ENCODE data around the gene PACS2. TPM values are rescaled to one million over a fixed set of nuclear protein-coding genes. Genes with fewer than 3 reads are reported as not detected.

The PACS2 gene
- total and polyA plus RNA-seq, 2 donors (not counting 1 experiment from before 2014, with no cell fraction given): 65.6 to 70.7 TPM

DNA sequence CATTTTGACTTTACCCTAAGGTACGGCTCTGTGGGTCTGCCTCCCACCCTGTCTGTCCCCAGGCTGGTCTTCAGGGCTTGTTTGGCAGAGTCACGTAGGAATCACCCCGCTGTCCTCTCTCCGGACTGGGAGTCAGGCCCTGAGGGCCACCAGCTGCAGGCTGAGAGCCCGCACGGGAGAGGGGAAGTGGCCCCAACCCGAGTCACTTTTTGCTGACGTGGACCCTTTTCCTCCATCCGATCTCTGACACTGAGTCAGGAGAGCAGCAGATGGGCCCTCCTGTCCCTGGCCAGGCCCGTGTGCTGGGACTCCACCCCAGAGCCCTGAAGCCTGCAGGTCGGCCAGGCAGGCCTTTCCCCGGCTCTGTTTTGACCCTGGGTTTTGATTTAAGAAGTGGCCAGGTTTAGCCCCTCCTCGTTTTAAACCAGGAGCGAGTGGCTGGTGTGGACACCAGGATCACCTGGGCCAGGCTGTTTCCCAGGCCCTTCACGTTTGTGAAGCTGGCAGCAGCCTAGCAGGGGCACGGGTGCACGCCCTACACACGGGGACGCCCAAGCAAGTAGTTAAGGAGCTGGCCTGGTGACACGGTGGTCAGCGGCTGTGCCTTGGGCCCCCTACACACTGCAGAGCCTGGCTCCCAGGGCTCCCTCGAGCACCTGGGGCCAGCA lies 71.3 kb downstream of the PACS2 start:
- H4K20me1 ChIP-seq (ENCODE audit: control insufficient read depth, insufficient read depth, low read length, poor library complexity, severe bottlenecking): no peaks in the 10 kb centered on the region
- H3K36me3 ChIP-seq (replicated peaks in 1 of 2; ENCODE audit: control extremely low read depth in 1 of 2, control insufficient read depth in 1 of 2, extremely low read depth in 1 of 2, insufficient read depth in 2 of 2, low read length in 1 of 2): no peaks in the 10 kb centered on the region
- H3K27me3 ChIP-seq (replicated peaks in 1 of 4; ENCODE audit: control extremely low read depth in 1 of 4, control insufficient read depth in 3 of 4, insufficient read depth in 4 of 4, low read length in 3 of 4): no peaks in the 10 kb centered on the region
- H3K27ac ChIP-seq (ENCODE audit: low read length in 2 of 2): no peak overlapping the region
- H3K27ac Mint-ChIP-seq: no peak overlapping the region
- ChIA-PET CTCF (no interaction called here), POLR2A (no interaction called here)
- peaks cover 11% of the 10 kb centered on the region for H3K4me1 Mint-ChIP-seq
- TF ChIP-seq EZH2 (IDR thresholded peaks at IDR 0.05; ENCODE audit: borderline replicate concordance, insufficient read depth, low read depth, low read length, poor library complexity, severe bottlenecking): no peak
- TF ChIP-seq, protein P1, sequence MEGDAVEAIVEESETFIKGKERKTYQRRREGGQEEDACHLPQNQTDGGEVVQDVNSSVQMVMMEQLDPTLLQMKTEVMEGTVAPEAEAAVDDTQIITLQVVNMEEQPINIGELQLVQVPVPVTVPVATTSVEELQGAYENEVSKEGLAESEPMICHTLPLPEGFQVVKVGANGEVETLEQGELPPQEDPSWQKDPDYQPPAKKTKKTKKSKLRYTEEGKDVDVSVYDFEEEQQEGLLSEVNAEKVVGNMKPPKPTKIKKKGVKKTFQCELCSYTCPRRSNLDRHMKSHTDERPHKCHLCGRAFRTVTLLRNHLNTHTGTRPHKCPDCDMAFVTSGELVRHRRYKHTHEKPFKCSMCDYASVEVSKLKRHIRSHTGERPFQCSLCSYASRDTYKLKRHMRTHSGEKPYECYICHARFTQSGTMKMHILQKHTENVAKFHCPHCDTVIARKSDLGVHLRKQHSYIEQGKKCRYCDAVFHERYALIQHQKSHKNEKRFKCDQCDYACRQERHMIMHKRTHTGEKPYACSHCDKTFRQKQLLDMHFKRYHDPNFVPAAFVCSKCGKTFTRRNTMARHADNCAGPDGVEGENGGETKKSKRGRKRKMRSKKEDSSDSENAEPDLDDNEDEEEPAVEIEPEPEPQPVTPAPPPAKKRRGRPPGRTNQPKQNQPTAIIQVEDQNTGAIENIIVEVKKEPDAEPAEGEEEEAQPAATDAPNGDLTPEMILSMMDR (IDR thresholded peaks at IDR 0.05): no peak
- H3K79me2 ChIP-seq (ENCODE audit: control insufficient read depth, insufficient read depth, low read length): no peaks in the 10 kb centered on the region
- no peak overlapping the region for H3K9ac ChIP-seq (ENCODE audit: low read length)
- DNase-seq (no peak), ATAC-seq (ENCODE audit: low read depth) (no peak)
- no peak overlapping the region for H3K4me3 ChIP-seq (ENCODE audit: control extremely low read depth in 1 of 5, extremely low read depth in 1 of 5, insufficient read depth in 1 of 5, low read depth in 2 of 5, low read length in 4 of 5)
- 94% methylated on average over 21 of the region's 22 CpGs for WGBS (ENCODE audit: insufficient coverage)
- intact Hi-C loops (cut with micrococcal nuclease): no loop called here
- H3K27me3 Mint-ChIP-seq: no peaks in the 10 kb centered on the region
- H3K9me3 Mint-ChIP-seq (ENCODE audit: insufficient read depth): no peaks in the 10 kb centered on the region
- no peak overlapping the region for H3K4me3 Mint-ChIP-seq
- H2AFZ ChIP-seq (ENCODE audit: insufficient read depth, low read depth, low read length, poor library complexity, severe bottlenecking): no peak overlapping the region
- H3K9me3 ChIP-seq (ENCODE audit: control extremely low read depth in 1 of 3, control insufficient read depth in 2 of 3, insufficient read depth in 1 of 3, low read length in 2 of 3): no peaks in the 10 kb centered on the region
- peaks cover 10 to 15% of the 10 kb centered on the region in 2 donors for H3K4me1 ChIP-seq (ENCODE audit: control insufficient read depth in 2 of 2, insufficient read depth in 2 of 2, low read length in 2 of 2)
- H3K4me2 ChIP-seq (replicated peaks; ENCODE audit: low read depth, low read length, poor library complexity, severe bottlenecking): no peak overlapping the region

DNA sequence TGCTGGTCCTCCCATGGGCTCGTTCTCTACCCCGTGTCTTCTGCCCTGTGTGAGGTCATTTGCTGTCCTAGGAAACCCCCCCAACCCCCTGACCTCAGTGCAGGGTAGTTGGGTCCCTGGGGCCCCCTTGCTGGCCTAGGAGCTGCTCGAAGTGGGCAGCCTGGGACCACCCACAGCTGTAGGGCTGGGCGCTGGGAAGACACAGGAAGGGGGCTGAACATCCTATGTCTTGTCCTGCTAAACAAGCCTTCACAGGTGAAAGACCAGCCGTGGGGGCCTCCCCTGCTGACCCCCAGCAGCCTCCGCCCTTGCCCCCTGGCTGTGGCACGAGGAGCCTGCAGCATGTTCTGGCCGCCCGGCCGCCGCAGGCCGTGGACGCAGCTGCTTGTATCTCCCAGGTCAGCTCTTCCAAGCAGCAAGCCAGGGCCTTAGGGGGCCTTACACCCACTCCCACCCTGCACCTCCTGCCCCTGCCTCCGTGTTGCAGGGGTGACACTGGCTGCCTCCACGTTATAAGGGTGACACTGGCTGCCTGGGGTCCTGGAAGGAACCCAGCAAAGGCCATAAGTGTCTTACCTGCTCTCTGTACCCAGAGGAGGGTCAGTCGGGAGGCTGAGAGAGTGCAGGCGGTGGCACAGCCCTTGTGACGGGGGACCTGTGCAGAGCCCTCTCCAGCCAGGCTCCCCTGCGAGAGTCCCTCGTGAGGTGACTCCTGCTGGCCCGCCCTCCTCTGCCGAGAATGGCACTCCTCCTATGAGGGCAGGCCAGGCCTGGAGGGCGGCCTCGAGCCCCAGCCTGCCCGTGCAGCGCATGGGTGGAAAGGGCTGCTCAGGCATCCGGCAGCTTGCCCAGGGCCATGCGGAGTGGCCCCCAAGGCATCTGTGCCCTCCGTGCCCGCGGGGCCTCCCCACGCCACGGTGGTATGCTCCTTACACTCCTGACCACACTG lies 72.3 kb downstream of the PACS2 start:
- no peak for ATAC-seq (ENCODE audit: low read depth)
- Mint-ChIP-seq H3K27me3 (no peaks in the 10 kb centered on the region), H3K4me1 (peaks cover 14% of the 10 kb centered on the region), H3K9me3 (ENCODE audit: insufficient read depth) (no peaks in the 10 kb centered on the region), H3K4me3 (no peak overlapping the region), H3K27ac (no peak overlapping the region)
- ChIA-PET CTCF (no interaction called here), POLR2A (no interaction called here)
- no peak overlapping the region for H3K4me2 ChIP-seq (replicated peaks; ENCODE audit: low read depth, low read length, poor library complexity, severe bottlenecking)
- TF ChIP-seq EZH2 (IDR thresholded peaks at IDR 0.05; ENCODE audit: borderline replicate concordance, insufficient read depth, low read depth, low read length, poor library complexity, severe bottlenecking): no peak
- intact Hi-C loops (cut with micrococcal nuclease): no loop called here
- H3K9ac ChIP-seq (ENCODE audit: low read length): no peak overlapping the region
- H3K27ac ChIP-seq (ENCODE audit: low read length in 2 of 2): no peak overlapping the region
- no peaks in the 10 kb centered on the region for H3K36me3 ChIP-seq (replicated peaks in 1 of 2; ENCODE audit: control extremely low read depth in 1 of 2, control insufficient read depth in 1 of 2, extremely low read depth in 1 of 2, insufficient read depth in 2 of 2, low read length in 1 of 2)
- no peaks in the 10 kb centered on the region for H3K27me3 ChIP-seq (replicated peaks in 1 of 4; ENCODE audit: control extremely low read depth in 1 of 4, control insufficient read depth in 3 of 4, insufficient read depth in 4 of 4, low read length in 3 of 4)
- no peaks in the 10 kb centered on the region for H3K79me2 ChIP-seq (ENCODE audit: control insufficient read depth, insufficient read depth, low read length)
- H4K20me1 ChIP-seq (ENCODE audit: control insufficient read depth, insufficient read depth, low read length, poor library complexity, severe bottlenecking): no peaks in the 10 kb centered on the region
- H2AFZ ChIP-seq (ENCODE audit: insufficient read depth, low read depth, low read length, poor library complexity, severe bottlenecking): no peak overlapping the region
- H3K4me1 ChIP-seq (ENCODE audit: control insufficient read depth in 2 of 2, insufficient read depth in 2 of 2, low read length in 2 of 2): peaks cover 10 to 17% of the 10 kb centered on the region in 2 donors
- DNase-seq: no peak
- H3K4me3 ChIP-seq (ENCODE audit: control extremely low read depth in 1 of 5, extremely low read depth in 1 of 5, insufficient read depth in 1 of 5, low read depth in 2 of 5, low read length in 4 of 5): no peak overlapping the region
- 94% methylated on average over 31 of the region's 33 CpGs for WGBS (ENCODE audit: insufficient coverage)
- H3K9me3 ChIP-seq (ENCODE audit: control extremely low read depth in 1 of 3, control insufficient read depth in 2 of 3, insufficient read depth in 1 of 3, low read length in 2 of 3): no peaks in the 10 kb centered on the region
